HG03060 (cell line): ENCODE data around the gene XPO6.

Experiments
- ATAC-seq: cut with Tn5 transposase; IDR thresholded peaks from one replicate; pipeline ENCODE4 v1.9.1; 2021; ENCODE audit warnings: low read depth, moderate number of reproducible peaks; ENCODE audit not compliant: unreplicated experiment

XPO6 gene

GRCh38 chr16:28067604-28068379, 144.0 kb downstream of the XPO6 start:
- ATAC-seq = no peak

DNA sequence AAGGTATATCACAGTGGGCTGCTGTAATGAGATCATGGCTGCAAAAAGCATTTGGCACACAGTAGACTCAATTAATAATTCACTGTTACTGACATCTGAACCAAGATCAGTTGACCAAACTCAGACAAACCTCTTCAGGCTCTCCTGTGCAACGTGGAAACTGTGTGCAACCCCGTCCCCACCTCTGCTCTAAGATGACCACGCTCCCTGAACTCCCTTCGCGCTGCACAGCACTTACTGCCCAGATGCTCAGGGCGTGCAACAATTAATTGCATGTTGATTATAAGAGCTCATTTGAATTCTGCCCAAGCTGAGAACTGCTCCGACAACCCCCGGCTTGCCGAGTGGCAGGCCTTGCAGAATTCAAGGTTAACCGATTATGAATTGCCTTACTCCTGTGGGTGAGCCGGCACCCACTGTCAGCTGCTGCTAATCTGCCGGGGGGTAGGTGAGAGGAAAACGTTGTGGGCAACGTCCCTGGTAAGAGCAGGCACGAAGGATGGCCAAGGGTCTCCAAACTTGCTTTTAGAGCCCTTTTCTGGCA, 147.0 kb downstream of the XPO6 start:
- no peak for ATAC-seq

DNA sequence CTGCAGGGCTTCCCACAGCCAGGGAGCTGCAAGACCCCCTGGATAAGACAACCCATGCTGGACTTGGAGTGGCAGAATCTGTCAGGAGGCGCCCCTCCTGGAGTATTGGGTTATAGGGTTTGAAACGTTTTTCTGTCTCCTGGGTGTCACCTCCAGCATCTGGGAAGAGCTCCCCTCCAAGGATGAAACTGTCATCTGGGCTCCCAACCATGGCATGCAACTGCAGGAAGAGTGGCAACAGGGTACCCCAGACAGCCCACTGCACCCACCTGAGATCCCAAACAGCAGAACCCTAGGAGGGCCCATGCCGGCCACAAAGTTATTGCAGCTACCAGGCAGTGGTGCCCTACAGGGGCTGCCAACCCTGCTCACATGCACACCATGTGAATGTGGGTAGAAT, 147.6 kb downstream of the XPO6 start:
- ATAC-seq = no peak

- no peak for ATAC-seq
These were observed 148.1 kb downstream of the XPO6 start, which contains the start of gene GSG1L for GRCh38 chr16:28063591-28064061. GSG1L (minus strand) TSS chr16:28063714; CDS start chr16:28063424, 290 bp downstream.

GRCh38 chr16:28062847-28063521, 148.8 kb downstream of the XPO6 start:
- no peak for ATAC-seq

- no peak for ATAC-seq
These were observed 149.4 kb downstream of the XPO6 start for GRCh38 chr16:28062261-28062846.

- no peak for ATAC-seq
These were observed 150.2 kb downstream of the XPO6 start for GRCh38 chr16:28061352-28062101.

DNA sequence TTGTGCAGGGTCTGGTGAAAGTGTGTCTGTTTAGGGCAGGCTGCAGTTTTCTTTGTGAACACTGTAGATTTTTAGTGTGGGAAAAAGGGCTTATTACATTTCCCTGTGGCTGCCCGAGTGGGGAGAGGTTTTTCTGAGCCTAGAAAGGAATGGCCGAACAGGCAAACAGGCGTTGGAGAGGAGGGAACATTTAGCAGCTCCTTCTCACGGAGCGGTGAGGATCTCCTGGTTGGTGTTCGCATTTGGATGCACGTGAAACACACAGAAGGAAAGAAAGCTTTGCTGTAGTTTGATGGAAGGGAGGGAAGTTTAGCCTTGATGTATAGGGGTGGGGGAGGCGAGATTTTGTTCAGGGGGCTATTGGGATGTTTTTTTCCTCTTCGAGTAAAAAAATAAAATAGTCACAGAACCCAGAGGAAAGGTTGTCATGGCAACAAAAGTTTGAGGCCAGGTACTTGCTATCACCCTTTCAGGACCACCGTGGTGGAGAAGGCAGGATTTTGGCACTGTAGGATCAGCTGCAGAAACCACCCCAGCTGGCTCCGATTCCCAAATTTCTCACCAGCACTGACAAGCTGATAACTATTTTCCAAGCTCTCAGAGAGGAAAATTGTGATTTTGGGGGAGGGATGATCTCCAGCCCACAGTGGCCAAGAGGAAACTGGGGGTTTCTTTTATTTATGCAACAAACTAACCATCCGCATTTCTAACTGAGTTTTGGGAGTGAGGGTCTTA, 151.8 kb downstream of the XPO6 start:
- no peak for ATAC-seq

GRCh38 chr16:28058839-28059589, 152.8 kb downstream of the XPO6 start:
- ATAC-seq = no peak

DNA sequence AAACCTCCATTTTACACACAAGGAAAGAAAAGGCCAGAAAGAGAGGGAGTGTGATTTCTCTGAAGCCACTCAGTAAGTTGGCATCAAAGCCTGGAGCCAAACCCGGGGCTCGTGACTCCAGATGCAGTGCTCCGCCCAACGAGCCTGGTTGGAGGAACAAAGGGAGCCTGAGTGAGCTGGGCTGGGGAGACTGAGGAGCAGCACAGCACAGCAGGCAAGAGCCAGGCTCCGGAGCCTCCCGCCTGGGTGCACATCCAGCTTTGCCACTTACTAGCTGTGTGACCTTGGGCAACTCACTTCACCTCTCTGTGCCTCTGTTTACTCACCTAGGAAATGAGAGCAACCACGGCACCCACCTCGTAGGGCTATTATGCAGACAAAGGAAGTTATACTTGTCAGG, 153.8 kb downstream of the XPO6 start:
- ATAC-seq = no peak

DNA sequence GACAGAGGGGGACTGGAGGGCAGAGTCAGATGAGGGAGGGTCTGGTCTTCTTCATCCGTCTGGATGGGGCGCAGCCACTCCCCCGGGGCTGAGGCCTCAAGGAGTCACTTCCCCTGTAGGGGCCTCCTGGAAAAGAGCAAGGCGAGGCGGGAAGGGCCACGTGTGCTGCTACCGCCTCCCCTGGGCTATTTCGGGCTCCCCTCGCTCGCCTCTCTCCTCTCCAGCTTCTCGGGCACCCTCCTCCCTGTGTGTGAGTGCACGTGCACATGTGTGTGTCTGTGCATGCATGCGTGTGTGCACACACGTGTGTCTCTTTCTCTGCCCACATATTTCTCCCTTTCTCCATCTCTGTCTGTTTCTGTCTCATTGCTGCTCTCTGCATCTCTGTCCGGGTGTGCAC, 158.3 kb downstream of the XPO6 start:
- no peak for ATAC-seq

- no peak for ATAC-seq
These were observed 159.3 kb downstream of the XPO6 start for GRCh38 chr16:28052274-28053128.

- ATAC-seq = no peak
These were observed 160.3 kb downstream of the XPO6 start for GRCh38 chr16:28051486-28051885.
